HG02678 (cell line): ENCODE results near the gene IRF6.
A peak's percentile ranks its signal among the peaks of the same experiment; 100 is the strongest.

ENCODE experiments used
- ATAC-seq: cut with Tn5 transposase; IDR thresholded peaks from one replicate; pipeline ENCODE4 v1.9.1; 2021; ENCODE audit warnings: mild to moderate bottlenecking, moderate library complexity; ENCODE audit not compliant: unreplicated experiment

The IRF6 gene

DNA sequence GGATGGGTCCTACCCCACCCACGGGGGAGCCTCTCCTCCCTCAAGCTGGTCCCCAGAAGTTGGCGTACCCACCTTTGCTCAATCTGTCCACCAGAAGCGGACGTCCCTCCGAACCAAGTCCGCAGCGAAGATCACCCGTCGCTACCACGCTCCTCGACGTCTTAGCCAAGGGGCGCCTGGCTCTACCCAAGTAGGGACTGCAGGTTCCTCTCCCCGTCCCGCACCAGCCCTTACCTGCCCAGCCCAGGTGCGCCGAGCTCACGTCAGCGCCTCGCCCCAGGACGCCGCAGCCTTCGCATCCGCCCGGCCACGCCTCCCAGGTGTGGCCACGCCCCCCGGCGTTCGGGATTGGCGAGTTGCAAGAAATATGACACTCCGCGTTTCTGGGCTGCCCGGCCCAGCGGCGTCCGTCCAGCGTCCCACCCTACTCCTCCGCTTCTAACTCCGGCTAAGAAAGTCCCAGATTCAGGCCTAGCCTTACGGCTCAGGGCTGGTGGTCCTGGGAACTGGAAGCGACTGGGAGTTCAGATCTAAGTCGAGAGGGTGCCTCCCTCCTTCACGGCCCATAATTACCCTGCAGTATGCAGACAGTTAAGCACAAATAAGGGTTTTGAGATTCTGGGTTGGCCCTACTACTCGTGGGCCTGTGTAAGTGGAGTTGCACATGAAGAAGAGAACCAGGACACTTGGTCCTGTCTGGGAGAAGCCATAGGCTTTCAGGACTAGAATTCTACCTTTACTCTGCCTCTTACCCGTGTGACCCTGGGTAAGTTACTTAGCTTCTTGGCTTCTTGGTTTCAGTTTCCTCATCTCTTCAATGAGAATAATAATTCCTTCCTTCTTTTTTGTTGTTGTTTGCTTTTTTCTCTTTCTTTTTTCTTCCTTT is at the start of gene IRF6:
Gene IRF6, minus strand, starts transcription at position 268 of the 886 bp plus-strand sequence. CDS start 4,729 bp downstream, outside the sequence.
- ATAC-seq, result peak; percentile 97

DNA sequence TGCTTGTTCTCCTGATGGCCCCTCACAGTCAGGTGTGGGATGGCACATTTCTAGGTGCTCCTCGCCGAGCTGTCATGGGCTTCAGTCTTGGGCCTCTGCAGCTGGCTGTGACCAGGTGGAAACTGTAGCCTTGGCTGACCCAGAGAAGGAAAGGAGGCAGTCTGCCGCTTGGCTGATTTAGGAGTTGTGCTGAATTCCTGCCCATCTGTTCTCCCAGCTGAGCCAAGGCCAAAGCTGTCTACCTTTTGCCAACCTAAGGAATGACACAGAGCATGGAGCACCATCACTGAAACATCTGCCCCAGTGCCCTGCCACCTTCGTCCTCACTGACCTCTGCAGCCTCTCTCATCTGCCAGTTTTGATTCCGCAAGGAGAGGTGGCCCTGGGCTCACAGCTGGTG is 49.7 kb upstream of the IRF6 start:
- no peak for ATAC-seq

DNA sequence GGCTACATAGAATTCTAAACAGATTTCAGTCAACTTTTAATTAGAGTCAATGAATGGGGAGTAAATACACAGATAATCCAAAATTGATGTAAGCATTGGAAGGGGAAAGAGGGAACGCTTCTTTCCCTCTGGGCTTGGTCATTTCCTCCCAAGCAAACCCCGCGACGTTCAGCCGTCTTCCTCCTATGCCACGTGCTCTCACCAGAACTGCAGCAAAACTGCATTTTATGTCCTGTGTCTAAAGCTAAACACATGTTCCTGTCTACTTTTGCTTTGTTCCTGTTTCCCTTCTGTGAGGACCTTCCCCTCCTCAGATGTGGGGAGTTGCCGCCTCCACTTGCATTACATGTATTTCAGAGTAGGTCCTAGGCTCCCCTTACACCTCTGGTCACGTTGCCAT is 49.1 kb upstream of the IRF6 start:
- no peak for ATAC-seq

- no peak for ATAC-seq
Observed at GRCh38 chr1:209854196-209854595, 48.3 kb upstream of the IRF6 start.

GRCh38 chr1:209853676-209854075 is 47.7 kb upstream of the IRF6 start:
- no peak for ATAC-seq

DNA sequence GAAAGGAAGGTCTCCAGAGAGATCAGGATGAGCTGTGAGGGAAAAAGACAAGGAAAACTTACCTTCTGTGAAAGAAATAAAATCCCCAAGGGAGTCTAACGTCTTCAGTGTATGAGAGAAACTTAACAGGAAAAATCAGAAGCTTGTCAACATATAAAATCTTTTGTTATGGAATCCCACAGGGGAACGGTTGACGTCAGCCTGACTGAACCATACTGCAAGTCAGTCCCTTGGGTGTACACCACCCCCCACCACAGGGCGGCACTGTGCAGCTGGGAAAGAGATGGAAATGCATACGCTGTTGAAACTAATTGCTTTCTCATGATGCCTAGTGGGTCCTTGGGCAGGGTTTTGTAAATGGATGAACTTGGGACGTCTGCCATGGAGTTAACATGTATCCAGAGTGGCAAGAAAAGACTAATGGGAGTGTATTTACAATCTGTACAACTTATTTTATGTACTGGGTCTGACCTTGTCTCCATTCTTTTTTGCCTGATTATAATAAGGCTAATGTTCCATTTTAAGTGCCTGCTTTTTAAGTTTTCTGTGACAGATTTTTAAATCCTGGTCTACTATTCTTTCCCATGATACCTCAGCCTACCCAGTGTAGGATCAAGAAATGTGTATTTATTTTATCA is 44.5 kb upstream of the IRF6 start:
- peak; percentile 85 for ATAC-seq

GRCh38 chr1:209849388-209849787 is 43.4 kb upstream of the IRF6 start:
- ATAC-seq, result no peak

- no peak for ATAC-seq
Observed at GRCh38 chr1:209845408-209845725, 39.4 kb upstream of the IRF6 start.

DNA sequence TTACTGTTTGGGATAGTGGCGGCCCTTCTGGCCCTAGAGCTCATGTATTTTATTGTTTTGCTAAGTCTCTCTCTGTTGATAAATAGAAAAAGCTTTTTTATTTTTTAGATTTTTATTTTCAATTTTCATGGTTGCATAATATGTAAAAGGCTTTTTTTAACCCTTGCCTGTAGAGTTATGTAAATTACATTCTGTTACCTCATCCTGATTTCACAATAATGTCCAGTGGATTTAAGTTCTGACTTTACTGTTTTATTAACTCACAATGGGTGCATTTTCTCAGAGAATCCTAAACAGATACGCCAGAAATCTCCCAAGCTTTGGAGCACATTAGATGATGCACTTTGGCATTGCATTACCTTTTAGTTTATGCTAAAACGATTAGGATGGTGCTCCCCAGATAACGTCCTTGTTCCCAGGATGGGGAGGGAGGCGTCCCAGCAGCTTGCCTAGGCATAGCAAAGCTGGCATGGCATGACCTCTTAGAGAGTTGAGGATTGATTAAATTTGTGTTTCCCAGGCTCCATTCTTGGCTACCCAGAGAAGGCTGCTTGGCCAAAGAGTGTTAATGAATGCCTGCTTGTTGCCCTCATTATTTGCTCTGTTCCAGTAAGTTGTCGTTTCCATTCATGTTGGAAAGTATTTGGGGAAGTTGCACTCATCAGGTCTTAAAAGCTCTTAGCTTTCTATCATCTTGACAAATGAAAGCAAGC is 38.9 kb upstream of the IRF6 start:
- ATAC-seq, result no peak

- ATAC-seq, result no peak
Observed at GRCh38 chr1:209840611-209841010, 34.7 kb upstream of the IRF6 start.

DNA sequence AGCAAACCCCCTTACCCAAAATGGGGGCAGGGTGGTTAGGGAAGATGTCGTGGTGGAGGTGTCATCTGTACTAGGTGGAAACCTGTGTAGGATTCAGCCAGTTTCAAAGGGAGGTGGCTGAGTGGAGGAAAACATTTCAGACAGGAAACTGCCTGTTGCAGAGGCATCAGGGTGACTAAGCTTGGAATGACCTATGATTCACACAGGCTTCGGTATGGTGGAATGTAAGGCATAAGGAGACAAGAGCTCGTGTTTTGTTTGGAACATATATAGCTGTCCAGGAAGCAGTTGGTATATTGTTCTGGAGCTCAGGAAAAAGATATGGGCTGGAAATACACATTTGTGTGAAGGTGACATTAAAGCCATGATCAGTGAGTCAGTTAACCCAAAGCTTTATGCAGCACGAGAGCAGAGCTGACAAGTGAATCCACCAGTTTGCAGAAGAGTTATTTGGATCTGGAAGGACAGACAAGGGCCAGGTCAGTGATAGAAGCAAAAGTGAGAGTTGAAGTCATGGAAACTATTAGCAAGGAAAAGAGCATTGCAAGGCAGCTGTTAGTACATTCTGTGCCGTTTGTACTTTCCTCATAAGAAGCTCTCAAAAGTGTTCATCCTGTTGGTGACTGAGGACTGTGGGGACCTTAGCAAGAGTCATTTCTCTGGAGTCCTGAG is 34.1 kb upstream of the IRF6 start:
- ATAC-seq, result no peak

DNA sequence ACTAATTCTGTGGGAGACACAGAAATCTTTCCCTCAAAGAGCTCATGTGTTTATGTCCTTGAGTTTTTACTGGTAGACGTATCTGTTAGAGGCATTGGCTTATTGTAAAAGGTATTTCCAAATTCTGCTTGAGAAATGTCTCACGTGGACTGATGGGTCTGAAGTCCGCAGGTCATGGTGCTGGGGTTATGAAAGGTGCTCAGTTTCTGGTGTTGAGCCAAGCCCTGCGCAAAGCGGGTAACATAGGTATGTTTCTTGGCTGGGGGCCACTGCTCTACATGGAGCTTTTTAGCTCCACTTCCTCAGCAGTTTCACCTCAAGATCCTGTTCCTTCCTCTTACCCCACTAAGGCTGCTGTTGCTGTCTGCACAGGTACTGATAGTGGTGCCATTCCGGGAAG is 32.6 kb upstream of the IRF6 start:
- ATAC-seq, result no peak

GRCh38 chr1:209837671-209838070 is 31.7 kb upstream of the IRF6 start:
- no peak for ATAC-seq

GRCh38 chr1:209835782-209836298 is 29.9 kb upstream of the IRF6 start:
- ATAC-seq, result no peak

GRCh38 chr1:209831615-209832014 is 25.7 kb upstream of the IRF6 start:
- no peak for ATAC-seq

DNA sequence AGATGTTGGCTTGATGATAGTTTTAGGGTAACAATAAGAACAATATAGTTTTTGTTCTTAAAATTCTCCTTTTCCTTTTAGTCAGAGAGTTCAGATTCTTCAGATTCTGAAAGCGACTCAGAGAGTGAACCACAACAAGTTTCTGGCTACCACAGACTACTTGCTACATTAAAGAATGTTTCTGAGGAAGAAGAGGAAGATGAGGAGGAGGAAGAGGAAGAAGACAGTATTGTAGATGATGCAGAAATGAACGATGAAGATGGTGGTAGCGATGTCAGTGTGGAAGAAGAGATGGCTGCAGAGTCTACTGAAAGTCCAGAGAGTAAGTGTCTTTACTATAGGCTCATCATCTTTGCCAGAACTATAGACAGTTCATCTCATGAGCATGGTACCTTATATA is 24.8 kb upstream of the IRF6 start:
- ATAC-seq, result no peak

DNA sequence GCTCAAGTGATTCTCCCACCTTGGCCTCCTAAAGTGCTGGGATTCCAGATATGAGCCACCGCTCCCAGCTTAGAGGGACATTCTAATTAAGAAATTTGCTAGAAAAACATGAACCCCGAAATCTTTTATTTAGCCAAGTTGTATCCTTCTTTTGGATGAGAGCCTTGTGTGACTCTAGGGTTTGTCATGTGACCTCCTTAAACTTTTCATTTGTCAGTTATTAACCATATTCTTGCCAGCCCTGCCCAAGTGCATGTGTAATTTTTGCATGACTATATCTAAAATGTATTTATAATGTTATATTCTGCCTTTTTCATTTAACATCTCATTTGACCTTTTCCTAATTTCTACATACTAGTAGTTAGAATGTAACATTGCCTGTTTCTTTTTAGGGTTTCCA is 23.8 kb upstream of the IRF6 start:
- no peak for ATAC-seq

DNA sequence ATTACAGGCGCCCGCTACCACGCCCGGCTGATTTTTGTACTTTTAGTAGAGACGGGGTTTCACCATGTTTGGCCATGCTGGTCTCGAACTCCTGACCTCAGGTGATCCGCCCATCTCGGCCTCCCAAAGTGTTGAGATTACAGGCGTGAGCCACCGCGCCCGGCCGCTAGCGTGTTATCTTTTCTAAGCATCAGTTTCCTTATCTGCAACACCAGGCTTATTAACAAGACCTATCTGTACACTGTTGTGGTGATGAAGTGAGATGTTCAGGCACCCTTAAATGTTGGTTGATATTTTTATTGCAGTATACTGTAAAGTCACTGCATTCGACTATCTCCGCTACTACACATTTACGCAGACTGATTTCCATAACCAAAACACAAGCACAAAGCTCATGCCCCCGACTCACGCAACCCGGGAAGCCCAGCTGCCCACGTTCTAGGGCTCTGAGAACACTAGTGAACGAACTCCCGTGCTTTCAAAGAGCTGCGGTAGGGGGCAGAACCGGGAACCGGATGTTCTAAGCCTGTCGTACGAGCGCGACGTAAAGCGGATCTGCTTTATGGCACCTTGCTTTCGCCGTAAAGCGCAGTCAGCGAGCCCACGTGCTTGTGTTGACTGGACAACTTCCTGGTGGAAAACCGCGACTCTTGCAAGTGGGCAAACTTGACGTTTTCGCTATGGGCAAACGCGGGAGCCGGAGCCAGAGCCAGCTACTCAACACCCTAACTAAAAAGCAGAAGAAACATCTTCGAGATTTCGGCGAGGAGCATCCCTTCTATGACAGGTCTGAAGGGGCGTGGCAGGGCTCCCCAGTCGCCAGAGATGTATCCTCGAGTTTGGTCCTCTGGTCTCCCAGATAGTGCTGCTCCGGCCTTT is 21.7 kb upstream of the IRF6 start, which contains the start of gene UTP25:
Gene UTP25, plus strand, starts transcription at position 589 of the 879 bp plus-strand sequence. Its CDS starts 92 bp downstream, at position 681.
- ATAC-seq, result peak; percentile 93

- no peak for ATAC-seq
Observed at GRCh38 chr1:209825591-209826434, 19.9 kb upstream of the IRF6 start.
